ENCODE results near the gene TBC1D10A. TPM values are rescaled to one million over a fixed set of nuclear protein-coding genes. Genes with fewer than 3 reads are reported as not detected.

TBC1D10A gene
- total RNA-seq, 1 donor from 2014 or later: 5.0 TPM

GRCh38 chr22:30265131-30265720, 61.5 kb downstream of the TBC1D10A start:
- peaks cover 9% of the 10 kb centered on the region for H3K27me3 Mint-ChIP-seq (ENCODE audit: unreplicated experiment)
- no peak overlapping the region for H3K27ac Mint-ChIP-seq (ENCODE audit: unreplicated experiment)
- DNase-seq: no peak
- no peak for TF ChIP-seq CTCF (IDR thresholded peaks at IDR 0.05; ENCODE audit: partially characterized antibody, unreplicated experiment)
- no peak overlapping the region for H3K4me3 Mint-ChIP-seq (ENCODE audit: unreplicated experiment)
- H3K36me3 Mint-ChIP-seq (ENCODE audit: unreplicated experiment): no peaks in the 10 kb centered on the region
- peaks cover 2% of the 10 kb centered on the region for H3K9me3 Mint-ChIP-seq (ENCODE audit: unreplicated experiment)
- H3K4me1 Mint-ChIP-seq (ENCODE audit: low read depth, unreplicated experiment): peaks cover 4% of the 10 kb centered on the region

- peaks cover 2% of the 10 kb centered on the region for H3K9me3 Mint-ChIP-seq (ENCODE audit: unreplicated experiment)
- DNase-seq: no peak
- H3K4me1 Mint-ChIP-seq (ENCODE audit: low read depth, unreplicated experiment): peaks cover 4% of the 10 kb centered on the region
- no peaks in the 10 kb centered on the region for H3K36me3 Mint-ChIP-seq (ENCODE audit: unreplicated experiment)
- no peak for TF ChIP-seq CTCF (IDR thresholded peaks at IDR 0.05; ENCODE audit: partially characterized antibody, unreplicated experiment)
- no peak overlapping the region for H3K4me3 Mint-ChIP-seq (ENCODE audit: unreplicated experiment)
- no peak overlapping the region for H3K27ac Mint-ChIP-seq (ENCODE audit: unreplicated experiment)
- peaks cover 11% of the 10 kb centered on the region for H3K27me3 Mint-ChIP-seq (ENCODE audit: unreplicated experiment)
These were observed 62.9 kb downstream of the TBC1D10A start for GRCh38 chr22:30263883-30264282.

GRCh38 chr22:30262917-30263741, 63.6 kb downstream of the TBC1D10A start:
- Mint-ChIP-seq H3K27ac (ENCODE audit: unreplicated experiment) (no peak overlapping the region), H3K36me3 (ENCODE audit: unreplicated experiment) (no peaks in the 10 kb centered on the region), H3K9me3 (ENCODE audit: unreplicated experiment) (peaks cover 2% of the 10 kb centered on the region), H3K4me3 (ENCODE audit: unreplicated experiment) (no peak overlapping the region), H3K27me3 (ENCODE audit: unreplicated experiment) (peaks cover 8% of the 10 kb centered on the region), H3K4me1 (ENCODE audit: low read depth, unreplicated experiment) (peaks cover 4% of the 10 kb centered on the region)
- DNase-seq: peak; percentile 94
- peak; percentile 100 for TF ChIP-seq CTCF (IDR thresholded peaks at IDR 0.05; ENCODE audit: partially characterized antibody, unreplicated experiment)

GRCh38 chr22:30262112-30262511, 64.6 kb downstream of the TBC1D10A start:
- Mint-ChIP-seq H3K9me3 (ENCODE audit: unreplicated experiment) (peaks cover 2% of the 10 kb centered on the region), H3K27ac (ENCODE audit: unreplicated experiment) (no peak overlapping the region), H3K27me3 (ENCODE audit: unreplicated experiment) (peaks cover 8% of the 10 kb centered on the region), H3K4me3 (ENCODE audit: unreplicated experiment) (no peak overlapping the region), H3K4me1 (ENCODE audit: low read depth, unreplicated experiment) (peaks cover 4% of the 10 kb centered on the region), H3K36me3 (ENCODE audit: unreplicated experiment) (no peaks in the 10 kb centered on the region)
- DNase-seq: no peak
- no peak for TF ChIP-seq CTCF (IDR thresholded peaks at IDR 0.05; ENCODE audit: partially characterized antibody, unreplicated experiment)

GRCh38 chr22:30261134-30261533, 65.6 kb downstream of the TBC1D10A start:
- Mint-ChIP-seq H3K27ac (ENCODE audit: unreplicated experiment) (no peak overlapping the region), H3K9me3 (ENCODE audit: unreplicated experiment) (peaks cover 2% of the 10 kb centered on the region), H3K4me1 (ENCODE audit: low read depth, unreplicated experiment) (peaks cover 4% of the 10 kb centered on the region), H3K36me3 (ENCODE audit: unreplicated experiment) (no peaks in the 10 kb centered on the region), H3K27me3 (ENCODE audit: unreplicated experiment) (peaks cover 8% of the 10 kb centered on the region), H3K4me3 (ENCODE audit: unreplicated experiment) (no peak overlapping the region)
- no peak for DNase-seq
- TF ChIP-seq CTCF (IDR thresholded peaks at IDR 0.05; ENCODE audit: partially characterized antibody, unreplicated experiment): no peak
